GM19468 (cell line): ENCODE results near the gene ZMIZ1.
A peak's percentile ranks its signal among the peaks of the same experiment; 100 is the strongest.

Source experiments
- ATAC-seq: cut with Tn5 transposase; IDR thresholded peaks from one replicate; pipeline ENCODE4 v1.9.1; 2021; ENCODE audit warnings: mild to moderate bottlenecking, moderate library complexity, moderate number of reproducible peaks; ENCODE audit not compliant: unreplicated experiment; ENCODE audit errors: extremely low read depth

ZMIZ1 gene

DNA sequence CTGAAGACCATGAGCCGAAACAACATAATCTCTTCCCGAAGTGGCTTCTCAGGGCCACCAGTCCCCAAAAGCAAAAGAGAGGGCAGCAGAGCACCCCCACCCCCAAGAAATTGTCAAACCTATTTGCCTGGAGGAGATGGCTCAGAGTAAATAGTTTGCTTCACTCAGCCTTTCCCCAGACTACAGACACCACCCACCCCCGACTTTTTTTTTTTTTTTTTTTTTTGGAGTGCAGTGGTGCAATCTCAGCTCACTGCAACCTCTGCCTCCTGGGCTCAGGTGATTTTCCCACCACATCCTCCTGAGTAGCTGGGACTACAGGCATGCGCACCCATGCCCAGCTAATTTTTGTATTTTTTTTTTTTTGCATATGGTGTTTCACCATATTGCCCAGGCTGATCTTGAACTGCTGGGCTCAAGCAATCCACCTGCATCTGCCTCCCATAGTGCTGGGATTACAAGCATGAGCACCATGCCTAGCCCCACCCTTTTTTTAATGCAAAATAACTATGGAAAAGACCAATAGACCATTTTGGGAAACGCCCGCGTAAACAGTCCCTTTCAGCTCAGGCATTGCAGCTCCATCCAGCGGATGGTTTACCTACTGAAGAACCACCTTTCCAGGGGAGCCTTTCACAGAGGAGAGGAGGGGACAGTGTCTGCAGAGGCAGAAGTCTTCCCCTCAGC is 9.7 kb downstream of the ZMIZ1 start:
- no peak for ATAC-seq

DNA sequence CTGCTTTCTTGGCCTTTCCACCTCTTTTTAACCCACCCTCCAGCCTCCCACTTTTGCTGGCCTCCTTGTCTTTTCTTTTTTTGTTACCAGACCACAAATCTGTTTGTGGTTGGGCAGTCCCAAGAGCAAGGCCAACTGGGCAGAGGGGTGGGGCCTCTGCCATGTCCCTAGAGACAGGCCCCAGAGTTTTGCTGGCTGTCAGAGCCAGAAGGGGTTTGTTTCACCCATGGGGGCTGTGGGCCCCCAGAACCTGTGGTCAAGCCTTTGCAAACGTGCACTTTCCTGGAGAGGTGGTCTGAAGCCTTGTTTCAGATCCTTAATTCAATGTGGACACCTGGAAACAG is 10.3 kb downstream of the ZMIZ1 start:
- no peak for ATAC-seq

DNA sequence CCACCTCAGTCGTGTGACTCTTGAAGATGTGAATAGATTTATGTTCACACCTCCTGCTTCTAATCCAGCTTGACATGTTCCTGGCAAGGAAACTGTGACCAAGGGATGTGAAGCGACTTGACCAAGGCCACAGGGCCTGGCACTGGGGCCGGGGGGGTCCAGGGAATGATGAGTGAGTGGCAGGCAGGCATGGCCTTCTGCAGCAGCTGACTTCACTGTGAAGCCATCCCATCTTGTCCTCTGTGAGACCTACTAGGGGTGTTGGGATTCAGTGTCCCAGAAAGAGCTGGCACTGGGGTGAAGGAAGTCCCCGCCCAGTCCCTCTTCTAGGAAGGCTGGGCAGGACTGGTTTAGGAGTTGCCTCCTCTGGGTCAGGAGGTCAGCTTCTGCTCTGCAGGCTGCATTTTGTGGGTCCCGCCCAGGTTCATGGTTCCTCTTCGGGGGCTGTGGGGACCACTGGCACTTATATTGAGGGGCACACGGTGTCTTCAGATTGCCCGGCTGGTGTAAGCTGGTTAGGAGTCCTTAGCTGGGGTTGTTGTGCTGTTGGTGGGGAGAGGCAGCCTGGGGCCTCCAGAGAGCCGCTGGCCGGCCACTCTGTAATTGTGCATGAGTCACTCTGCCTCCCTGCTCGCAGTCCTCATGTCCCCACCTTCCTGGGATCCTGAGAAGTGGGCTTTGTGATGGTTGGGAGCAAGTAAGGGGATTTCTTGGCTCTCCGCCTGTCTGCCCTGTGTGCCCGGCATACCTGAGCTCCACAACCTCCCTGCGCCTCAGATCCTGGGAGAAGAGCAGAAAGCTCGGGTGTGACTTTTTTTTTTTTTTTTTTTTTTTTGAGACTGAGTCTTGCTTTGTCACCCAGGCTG is 11.0 kb downstream of the ZMIZ1 start:
- ATAC-seq: no peak

DNA sequence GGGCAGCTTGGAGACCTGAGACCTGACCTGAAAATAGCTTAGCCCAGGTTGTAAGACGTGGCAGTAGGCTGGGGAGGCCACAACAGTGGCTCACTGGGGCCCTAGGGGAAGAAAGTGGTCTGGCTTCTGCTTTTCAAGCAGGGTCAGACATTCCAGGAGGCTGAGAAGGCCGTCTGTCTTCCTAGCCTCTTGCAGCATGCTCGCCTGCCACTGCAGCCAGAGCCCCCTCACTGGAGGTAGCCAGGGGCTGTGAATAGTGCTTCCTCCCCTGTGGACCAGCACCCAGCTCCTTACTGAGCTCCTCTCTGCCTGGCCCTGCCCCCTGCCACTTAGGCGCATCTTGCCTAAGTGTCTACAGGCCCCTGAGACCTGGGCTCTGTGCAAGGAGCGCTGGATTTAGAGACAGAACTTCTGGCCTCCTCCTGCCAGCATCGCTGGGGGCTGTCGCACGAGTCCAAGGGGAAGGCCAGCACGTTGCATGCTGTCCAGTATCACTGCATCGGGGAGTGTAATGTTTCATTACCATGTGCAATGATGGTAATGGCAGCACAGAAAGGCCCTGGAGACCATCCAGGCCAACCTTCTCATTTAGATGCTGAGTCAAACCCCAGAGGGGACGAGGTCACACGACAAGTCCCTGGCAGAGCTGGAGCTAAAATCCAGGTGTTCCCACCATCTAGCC is 12.7 kb downstream of the ZMIZ1 start:
- no peak for ATAC-seq

DNA sequence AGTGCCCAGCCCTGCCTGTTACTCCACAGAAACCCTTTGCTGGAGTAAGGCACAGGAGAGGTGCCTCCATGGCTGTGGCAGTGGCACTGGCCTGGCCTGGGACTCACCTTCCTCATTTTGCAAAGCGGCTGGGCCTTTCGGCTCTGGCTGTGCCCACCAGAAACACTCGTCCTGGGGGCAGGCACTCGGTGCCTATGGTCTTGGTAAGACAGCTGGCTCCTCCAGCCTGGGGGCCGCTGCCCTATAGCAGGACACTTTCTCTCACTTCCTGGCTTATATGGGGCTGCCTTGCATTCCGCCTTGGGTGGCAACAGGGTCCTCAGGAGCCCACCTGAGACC is 13.2 kb downstream of the ZMIZ1 start:
- no peak for ATAC-seq

DNA sequence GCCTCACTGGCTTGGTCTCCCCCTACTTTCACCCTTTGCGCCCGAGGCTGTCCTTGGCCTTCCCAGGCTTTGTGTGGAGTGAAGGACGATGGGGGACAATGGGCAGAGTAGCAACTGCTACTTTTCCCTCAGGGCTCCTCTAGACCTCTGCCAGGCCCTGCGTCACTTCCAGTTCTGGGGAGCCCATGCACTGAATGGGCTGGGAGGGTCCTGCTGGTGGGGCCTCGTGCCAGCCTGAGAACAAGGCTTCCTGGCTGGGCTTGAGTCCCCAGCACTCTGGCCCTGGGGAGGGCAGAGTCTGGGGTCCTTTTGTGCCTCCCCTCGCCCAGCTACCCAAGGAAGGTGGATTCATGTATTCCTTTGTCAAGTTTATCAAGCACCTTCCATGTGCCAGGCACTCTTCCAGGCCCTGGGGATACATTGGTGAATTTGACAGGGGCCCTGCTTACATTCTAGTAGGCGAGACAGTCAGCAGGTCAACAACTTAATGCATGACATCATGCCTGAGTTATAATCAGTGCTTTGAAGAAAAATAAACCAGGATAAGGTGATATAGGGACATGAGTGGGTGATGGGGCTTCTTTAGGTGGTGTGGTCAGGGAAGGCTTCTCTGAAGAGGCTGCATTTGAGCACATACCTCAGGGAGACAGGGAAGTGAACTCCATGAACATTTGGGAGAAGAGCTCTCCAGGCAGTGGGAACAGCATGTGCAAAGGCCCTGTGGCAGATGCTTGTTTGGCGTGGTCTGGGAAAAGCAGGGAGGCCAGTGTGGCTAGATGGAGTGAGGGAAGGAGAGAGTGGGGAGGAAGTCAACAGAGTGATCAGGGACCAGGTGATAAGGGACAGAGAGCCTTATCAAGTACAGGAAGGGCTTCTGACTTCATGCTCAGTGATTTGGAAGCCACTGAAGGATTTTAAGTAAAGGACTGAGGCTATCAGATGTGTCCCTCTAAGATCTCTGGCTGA is 14.1 kb downstream of the ZMIZ1 start:
- ATAC-seq: no peak

DNA sequence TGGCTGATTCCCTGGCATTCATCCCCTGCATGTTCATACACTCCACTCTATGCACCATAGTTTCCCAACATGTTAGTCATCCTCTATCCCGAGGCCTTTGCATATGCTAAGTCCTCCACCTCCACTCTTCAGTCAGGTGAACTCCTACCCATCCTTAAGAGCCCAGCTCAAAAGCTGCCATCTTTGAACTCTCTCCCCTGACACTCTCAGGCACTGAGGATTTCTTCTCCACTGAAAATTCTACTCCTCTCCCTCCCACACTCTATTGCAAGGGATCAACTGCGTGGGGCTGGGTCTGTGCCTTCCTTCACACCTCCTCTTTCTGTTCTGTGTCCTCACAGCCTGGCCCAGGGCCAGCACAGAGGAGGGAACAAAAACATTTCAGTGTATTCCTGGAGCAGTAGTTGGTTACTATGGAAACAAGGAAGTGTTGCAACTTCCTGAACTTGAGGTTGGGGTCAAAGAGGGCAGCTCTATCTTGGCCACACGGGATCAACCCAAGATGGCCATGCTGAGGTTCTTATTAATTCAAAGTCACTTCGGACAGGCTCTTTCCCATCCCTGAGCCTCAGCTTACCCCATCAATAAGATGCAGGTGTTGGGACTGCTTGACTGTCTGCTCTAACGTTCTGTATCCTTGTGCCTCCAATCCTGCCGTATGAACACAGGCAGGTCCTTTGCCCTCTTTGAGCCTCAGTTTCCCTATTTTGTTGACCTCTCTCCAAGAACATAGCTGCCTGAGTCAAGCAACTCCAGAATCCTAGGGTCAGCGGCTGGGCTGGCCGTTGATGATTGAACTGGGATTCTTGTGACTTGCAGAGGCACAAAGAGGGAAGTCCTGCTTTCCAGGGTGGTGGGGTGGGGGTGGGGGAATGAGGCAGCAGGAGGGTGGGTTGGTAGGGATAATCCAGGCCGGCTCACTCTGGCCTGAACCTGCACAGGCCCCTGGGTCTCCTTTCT is 15.5 kb downstream of the ZMIZ1 start:
- ATAC-seq: no peak

DNA sequence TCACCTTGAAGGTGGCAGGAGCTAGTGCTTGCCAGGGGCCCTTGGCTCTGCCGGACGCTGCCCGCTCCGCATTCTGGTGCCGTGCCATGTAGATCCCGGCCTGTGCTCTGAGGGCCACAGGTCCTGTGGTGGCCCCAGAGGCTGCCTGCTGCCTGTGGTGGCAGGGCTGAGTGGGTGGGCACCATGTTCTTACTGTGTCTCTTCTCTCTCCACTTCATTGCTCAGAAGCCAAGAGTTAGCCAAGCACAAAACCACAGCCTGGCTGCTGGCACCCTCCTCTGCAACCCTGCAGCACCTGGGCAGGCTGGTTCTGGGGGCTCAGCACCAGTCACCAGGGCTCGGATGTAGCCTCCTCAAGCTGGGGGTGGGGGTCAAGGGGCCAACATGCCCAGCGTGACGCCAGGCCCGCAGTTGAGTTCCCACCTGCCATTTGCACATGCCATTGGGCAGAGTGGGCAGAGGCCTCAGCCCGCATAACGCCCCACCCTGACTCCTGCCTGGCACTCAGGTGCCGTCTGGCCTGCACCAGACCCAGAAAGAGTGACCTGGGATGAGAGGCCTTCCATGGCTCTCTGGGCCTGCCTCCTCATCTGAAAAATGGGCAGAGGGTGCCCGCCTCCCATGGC is 16.3 kb downstream of the ZMIZ1 start:
- peak; percentile 74 for ATAC-seq

DNA sequence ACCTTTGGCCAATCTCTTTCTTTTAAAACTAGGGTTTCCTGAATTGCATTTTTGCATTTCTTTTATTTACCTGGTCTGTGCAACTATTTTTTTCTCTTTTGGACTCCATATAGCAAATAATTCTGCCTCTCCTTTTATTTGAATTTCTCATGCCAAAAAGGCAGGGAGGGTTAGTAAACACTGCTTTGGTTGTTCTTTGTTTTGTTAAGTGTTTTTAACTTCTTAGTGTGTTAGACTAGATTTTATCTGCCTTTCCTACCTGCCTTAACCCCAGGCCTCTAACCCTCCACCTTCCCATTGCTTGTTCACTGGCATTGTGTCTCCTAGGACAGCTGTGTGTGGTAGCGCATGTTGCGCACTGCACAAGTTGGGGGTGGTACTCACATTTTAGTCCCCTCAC is 18.1 kb downstream of the ZMIZ1 start:
- ATAC-seq: no peak

DNA sequence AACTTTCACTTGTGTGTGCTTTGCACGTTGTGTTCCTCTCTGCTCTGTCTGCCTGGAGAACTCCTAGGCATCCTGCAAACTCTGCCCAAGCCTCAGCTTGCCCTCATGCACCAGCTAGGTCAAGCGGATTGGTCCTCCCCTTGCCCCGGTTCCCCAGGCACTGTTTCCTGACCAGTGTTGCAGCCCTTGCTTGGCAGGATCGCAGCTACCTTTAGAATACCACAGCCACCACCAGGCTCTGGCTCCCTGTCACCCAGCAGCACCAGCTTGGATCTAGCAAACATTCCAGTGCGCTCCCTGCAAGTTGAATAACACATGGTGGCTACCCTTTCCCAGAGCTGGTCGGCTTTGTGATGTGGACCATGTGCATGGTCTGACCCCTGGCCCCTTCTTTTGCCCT is 19.0 kb downstream of the ZMIZ1 start:
- no peak for ATAC-seq

DNA sequence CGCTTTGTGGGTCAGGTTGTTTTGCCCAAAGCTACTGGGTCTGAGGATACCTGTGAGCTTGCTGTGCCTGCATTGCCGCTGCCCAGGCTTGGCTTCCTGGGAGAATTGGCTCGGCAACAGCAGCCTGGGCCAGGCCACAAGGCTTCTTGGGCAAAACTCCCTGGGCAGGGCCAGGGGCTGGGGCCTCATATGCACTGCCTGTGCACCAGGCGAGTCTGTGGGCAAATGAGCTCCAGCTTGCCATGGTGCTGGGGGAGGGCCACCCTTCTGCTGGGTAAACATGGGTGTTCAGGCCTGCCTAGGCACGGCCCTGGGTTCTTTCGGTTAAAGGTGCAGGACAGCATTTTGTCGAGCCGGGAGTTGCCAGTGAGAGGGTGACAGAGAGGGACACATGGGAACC is 19.4 kb downstream of the ZMIZ1 start:
- no peak for ATAC-seq

DNA sequence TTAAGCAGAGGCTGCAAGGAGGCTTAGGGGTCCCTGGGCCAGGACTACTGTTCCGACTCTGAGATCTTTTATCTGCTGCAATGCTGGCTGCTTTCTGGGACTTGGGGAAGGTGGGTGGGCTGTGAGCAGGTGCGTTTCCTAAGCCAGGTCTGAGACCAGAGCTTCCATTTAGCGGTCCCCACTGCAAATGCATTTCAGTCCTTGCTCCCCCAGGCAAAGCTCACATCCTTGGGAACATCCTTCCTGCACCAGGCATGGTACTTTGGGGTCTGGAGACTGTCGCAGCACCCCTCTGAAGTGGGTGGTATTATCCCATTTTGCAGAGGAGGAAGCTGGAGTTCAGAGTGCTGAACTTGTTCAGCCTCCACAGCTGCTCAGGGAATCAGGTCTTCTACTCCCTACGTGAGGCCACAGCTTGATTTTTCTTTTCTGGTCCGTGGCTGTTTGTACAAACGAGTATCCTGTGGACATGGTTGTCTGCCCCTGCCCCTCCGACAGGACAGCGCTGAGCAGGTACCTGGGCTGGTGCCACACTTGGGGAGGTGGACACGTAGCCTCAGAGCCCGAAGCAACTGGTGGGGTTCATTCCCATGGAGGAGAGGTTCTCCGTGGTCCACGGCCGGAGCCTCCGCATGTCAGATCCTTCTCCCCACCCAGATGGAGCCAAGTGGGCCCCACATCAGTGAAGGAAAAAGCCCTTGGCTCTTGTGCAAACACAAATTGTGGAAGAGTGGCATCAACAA is 20.0 kb downstream of the ZMIZ1 start:
- no peak for ATAC-seq

DNA sequence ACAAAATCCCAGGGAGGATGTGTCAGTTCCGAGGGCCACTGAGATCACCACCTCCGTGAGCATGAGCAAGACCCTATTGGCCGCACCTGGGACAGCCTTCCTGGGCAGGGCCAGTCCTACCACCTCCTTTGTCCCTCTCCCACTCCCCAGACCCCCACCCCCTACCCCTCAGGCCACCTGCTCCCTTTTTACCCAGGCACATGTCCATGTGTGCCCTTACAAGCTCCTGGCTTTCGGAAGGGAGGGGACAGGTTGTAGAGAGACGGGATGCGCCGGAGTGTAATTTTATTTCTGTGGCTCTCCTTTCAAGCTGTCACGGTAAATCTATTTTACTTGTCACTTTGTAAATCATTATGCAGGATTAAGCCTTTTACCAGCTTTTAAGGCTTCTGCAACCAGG is 20.9 kb downstream of the ZMIZ1 start:
- no peak for ATAC-seq

DNA sequence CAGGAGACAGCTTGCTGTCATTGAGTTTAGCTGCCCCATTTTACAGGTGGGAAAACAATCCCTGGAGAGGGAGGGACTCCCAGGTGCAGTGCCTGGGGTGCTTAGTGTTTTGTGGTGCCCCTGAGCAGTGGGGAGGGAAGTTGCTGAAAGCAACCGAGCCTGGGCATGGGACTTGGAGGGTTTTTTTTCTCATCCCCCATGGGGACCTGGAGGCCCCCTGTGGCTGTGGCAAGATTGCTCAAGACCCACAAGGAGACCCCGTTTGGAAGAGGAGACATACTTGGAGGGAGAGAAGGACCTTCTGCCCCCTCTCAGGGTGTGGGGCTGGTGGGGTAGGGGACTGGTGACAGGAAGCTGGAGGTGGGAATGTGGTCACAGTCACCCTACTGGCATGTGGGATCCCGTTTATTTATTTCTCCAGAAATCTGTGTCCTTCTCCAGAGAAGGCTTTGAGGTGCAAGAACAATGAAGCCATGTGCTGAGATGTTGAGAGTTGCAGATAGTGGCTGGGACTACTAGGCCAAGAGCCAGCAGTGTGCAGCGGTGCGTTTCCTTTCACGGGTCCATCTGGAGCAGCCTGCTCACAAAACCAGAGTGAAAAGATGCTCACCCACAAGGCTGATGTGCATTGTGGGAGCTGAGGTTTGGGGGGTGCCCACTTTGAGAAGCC is 21.5 kb downstream of the ZMIZ1 start:
- no peak for ATAC-seq

DNA sequence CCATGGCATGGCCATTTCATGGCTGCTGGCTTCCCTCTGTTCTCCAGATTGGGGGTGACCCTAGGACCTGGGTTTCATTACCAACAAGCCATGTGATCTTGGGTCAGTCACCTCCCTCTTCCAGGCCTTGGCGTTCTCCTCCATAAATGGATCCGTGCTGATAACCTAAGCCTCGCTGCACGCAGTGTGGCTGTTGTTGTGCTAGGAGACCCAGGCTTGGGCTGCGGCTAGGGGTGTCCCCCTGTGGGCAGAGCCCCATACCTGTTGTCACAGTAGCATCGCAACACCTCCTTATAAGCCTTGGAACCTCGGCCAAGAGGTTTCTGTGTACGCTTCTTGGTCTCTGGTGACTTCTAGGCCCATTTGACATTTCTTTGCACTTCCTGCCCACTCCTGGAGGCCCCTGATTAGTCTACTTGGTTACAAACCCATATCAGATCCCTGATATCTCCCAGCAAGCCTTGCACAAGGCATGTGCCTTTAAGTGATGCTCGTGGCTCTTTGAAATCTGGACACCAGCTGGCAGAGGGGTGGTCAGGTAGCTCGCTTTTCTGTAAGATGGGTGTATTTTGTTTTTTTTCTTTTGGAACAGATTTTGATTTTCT is 23.6 kb downstream of the ZMIZ1 start:
- no peak for ATAC-seq

DNA sequence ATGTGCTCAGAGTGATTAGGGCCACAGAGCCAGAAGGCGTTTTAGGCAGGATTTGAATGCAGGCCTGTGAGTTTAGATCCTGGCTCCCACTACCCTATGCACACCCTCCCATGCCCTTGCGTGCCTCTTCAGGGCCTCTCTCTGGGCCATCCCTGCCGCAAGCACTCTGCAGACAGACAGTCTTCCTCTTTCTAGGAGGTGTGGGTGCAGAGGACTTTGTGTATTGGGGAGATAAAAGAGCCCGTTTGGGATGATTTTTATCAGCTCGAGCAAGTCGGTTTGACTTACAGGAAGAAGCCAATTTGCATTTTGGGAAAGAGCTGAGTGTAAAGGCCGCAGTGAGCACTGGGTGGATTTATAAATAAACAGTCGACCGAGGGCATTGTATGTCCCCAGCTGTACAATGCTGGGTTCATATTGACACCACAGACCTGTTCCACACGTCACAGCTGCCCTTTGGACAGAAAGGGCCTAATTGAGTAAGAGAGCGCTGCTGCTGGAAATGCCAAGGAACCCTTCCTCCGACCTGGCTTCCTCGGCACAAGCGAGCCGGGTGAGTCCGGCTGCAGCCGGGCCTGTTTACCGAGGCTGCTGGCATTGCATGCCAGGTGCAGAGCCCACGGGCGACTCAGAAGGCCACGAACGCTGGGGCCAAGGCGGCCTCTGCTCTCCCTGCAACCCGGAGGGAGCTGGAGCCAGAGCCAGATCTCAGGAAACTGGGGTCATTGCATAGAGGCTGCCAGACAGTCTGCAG is 25.1 kb downstream of the ZMIZ1 start:
- no peak for ATAC-seq
